Ishikawa (cell line): ENCODE data around the gene ZRANB2.

Experiments
- EP300 ChIP-seq: IDR thresholded peaks from 2 replicates; pipeline ENCODE4 v1.6.1; 2012; ENCODE audit warnings: borderline replicate concordance
- TF ChIP-seq, protein P1 (sequence below): IDR thresholded peaks from 2 replicates; pipeline ENCODE4 v1.6.1; 2012

DNA sequence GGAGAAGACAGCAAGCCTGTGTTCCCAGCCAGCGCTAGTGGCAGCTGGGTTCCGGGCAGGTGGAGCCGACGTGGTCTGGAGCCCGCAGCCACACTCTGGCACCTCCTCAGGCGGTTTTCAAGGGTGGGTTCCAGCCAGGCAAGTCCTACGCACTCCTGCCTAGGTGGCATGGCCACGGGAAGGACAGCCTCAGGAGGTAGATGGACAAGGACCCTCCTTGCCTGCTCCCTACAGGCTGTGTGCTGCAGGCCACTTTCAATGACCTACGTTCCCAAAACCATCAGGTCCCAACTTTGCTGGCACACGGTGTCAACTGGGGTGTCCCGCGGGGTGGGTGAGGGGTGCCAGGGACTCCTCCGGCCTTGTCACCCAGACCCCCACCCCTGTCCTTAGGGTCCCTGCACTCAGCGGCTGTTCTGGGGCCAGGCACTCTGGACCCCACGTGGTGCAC lies 26.5 kb downstream of the ZRANB2 start:
- TF ChIP-seq, protein P1, sequence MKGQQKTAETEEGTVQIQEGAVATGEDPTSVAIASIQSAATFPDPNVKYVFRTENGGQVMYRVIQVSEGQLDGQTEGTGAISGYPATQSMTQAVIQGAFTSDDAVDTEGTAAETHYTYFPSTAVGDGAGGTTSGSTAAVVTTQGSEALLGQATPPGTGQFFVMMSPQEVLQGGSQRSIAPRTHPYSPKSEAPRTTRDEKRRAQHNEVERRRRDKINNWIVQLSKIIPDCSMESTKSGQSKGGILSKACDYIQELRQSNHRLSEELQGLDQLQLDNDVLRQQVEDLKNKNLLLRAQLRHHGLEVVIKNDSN = no peak
- TF ChIP-seq EP300 = no peak
